GM23338 (cell line): Measurements from ENCODE around the gene MEP1A. TPM values are rescaled to one million over a fixed set of nuclear protein-coding genes. Genes with fewer than 3 reads are reported as not detected.

ENCODE experiments used
- ATAC-seq: fragments of 200-7000 bp; cut with Tn5 transposase; 3 replicates; pipeline ENCODE4 v1.9.1; 2020
- DNase-seq: peaks from one replicate; pipeline ENCODE4 v3.0.0-alpha.2; 2015; ENCODE audit warnings: low spot score
- H2AFZ ChIP-seq: fragments of 200-600 bp; sonication (generic); 2 replicates; pipeline ENCODE4 v1.8.0; 2016; ENCODE audit warnings: antibody characterized with exemption, mild to moderate bottlenecking, moderate library complexity
- H3F3A ChIP-seq: fragments of 200-600 bp; sonication (generic); replicated peaks from 2 replicates; pipeline ENCODE4 v1.8.0; 2017; ENCODE audit warnings: antibody characterized with exemption, mixed run types, low read depth
- H3K27ac ChIP-seq: fragments of 200-600 bp; sonication (generic); 2 replicates; pipeline ENCODE4 v1.6.1; 2016; ENCODE audit warnings: low read depth
- H3K27me3 ChIP-seq: fragments of 200-600 bp; sonication (generic); 2 replicates; pipeline ENCODE4 v1.8.0; 2016; ENCODE audit warnings: mild to moderate bottlenecking, mixed run types, moderate library complexity; ENCODE audit not compliant: insufficient read depth
- H3K36me3 ChIP-seq: fragments of 200-600 bp; sonication (generic); 2 replicates; pipeline ENCODE4 v1.8.0; 2016; ENCODE audit warnings: mild to moderate bottlenecking; ENCODE audit not compliant: insufficient read depth
- H3K4me1 ChIP-seq: fragments of 200-600 bp; sonication (generic); 2 replicates; pipeline ENCODE4 v1.8.0; 2016; ENCODE audit warnings: mild to moderate bottlenecking, moderate library complexity; ENCODE audit not compliant: insufficient read depth
- H3K4me2 ChIP-seq: fragments of 200-600 bp; sonication (generic); 2 replicates; pipeline ENCODE4 v1.7.1; 2017; ENCODE audit warnings: mixed run types
- H3K4me3 ChIP-seq: fragments of 200-600 bp; sonication (generic); 2 replicates; pipeline ENCODE4 v1.6.1; 2016; ENCODE audit warnings: mixed run types
- H3K79me2 ChIP-seq: fragments of 200-600 bp; sonication (generic); replicated peaks from 2 replicates; pipeline ENCODE4 v1.8.0; 2017; ENCODE audit warnings: mild to moderate bottlenecking; ENCODE audit not compliant: insufficient read depth
- H3K9me2 ChIP-seq: fragments of 200-600 bp; sonication (generic); 2 replicates; pipeline ENCODE4 v1.8.0; 2017; ENCODE audit not compliant: insufficient read depth
- H4K20me1 ChIP-seq: fragments of 200-600 bp; sonication (generic); replicated peaks from 2 replicates; pipeline ENCODE4 v1.8.0; 2017; ENCODE audit warnings: mild to moderate bottlenecking; ENCODE audit not compliant: insufficient read depth
- H3K27ac Mint-ChIP-seq: 2 replicates; pipeline ENCODE4 v1.8.0; 2020; ENCODE audit warnings: inconsistent platforms, mild to moderate bottlenecking, moderate library complexity, mixed read lengths
- H3K27me3 Mint-ChIP-seq: 3 replicates; pipeline ENCODE4 v1.8.0; 2022; ENCODE audit warnings: low read depth, mild to moderate bottlenecking, moderate library complexity, mixed read lengths, inconsistent platforms; ENCODE audit not compliant: insufficient read depth, poor library complexity
- H3K36me3 Mint-ChIP-seq: 3 replicates; pipeline ENCODE4 v1.8.0; 2021; ENCODE audit warnings: low read depth, mild to moderate bottlenecking, inconsistent platforms, moderate library complexity, mixed read lengths
- H3K4me1 Mint-ChIP-seq: 3 replicates; pipeline ENCODE4 v1.8.0; 2020; ENCODE audit warnings: mild to moderate bottlenecking, inconsistent platforms, mixed read lengths
- H3K4me3 Mint-ChIP-seq: 3 replicates; pipeline ENCODE4 v1.8.0; 2021; ENCODE audit warnings: moderate library complexity, mild to moderate bottlenecking, inconsistent platforms, mixed read lengths
- H3K9me3 Mint-ChIP-seq: 3 replicates; pipeline ENCODE4 v1.8.0; 2020; ENCODE audit warnings: moderate library complexity, mild to moderate bottlenecking, inconsistent platforms, mixed read lengths
- CREB1 ChIP-seq: fragments of 250-450 bp; sonication (Bioruptor Pico); IDR thresholded peaks from 2 replicates; pipeline ENCODE4 v1.5.0; 2020; ENCODE audit warnings: low read depth, mild to moderate bottlenecking, moderate library complexity
- EZH2 ChIP-seq: fragments of 200-600 bp; sonication (generic); IDR thresholded peaks from one replicate; pipeline ENCODE4 v1.8.0; 2017; ENCODE audit warnings: antibody characterized with exemption, mild to moderate bottlenecking, low read depth; ENCODE audit not compliant: unreplicated experiment
- EZH2phosphoT487 ChIP-seq: fragments of 200-600 bp; sonication (generic); IDR thresholded peaks from one replicate; pipeline ENCODE4 v1.8.1; 2018; ENCODE audit warnings: antibody characterized with exemption; ENCODE audit not compliant: unreplicated experiment
- JUNB ChIP-seq: IDR thresholded peaks from one replicate; pipeline ENCODE4 v1.6.1; 2016; ENCODE audit warnings: antibody characterized with exemption; ENCODE audit not compliant: unreplicated experiment
- NANOG ChIP-seq: IDR thresholded peaks from 2 replicates; pipeline ENCODE4 v1.6.1; 2016; ENCODE audit warnings: antibody characterized with exemption, borderline replicate concordance
- POLR2AphosphoS5 ChIP-seq: IDR thresholded peaks from 2 replicates; pipeline ENCODE4 v1.6.1; 2016; ENCODE audit warnings: antibody characterized with exemption, low read depth
- STAT1 ChIP-seq: IDR thresholded peaks from one replicate; pipeline ENCODE4 v1.6.1; 2016; ENCODE audit warnings: antibody characterized with exemption; ENCODE audit not compliant: unreplicated experiment
- ZNF114 ChIP-seq: fragments of 250-450 bp; sonication (Bioruptor Pico); IDR thresholded peaks from 2 replicates; pipeline ENCODE4 v1.5.0; 2020; ENCODE audit warnings: mild to moderate bottlenecking, moderate library complexity
- ZNF331 ChIP-seq: fragments of 250-450 bp; sonication (Bioruptor Pico); IDR thresholded peaks from 2 replicates; pipeline ENCODE4 v1.5.0; 2020; ENCODE audit warnings: low read depth, mild to moderate bottlenecking, moderate library complexity
- ZNF462 ChIP-seq: fragments of 250-450 bp; sonication (Bioruptor Pico); IDR thresholded peaks from 2 replicates; pipeline ENCODE4 v1.5.0; 2020; ENCODE audit warnings: mild to moderate bottlenecking, moderate library complexity
- polyA plus RNA-seq: library from polyadenylated mRNA; unstranded; fragments of >200 nt; fragmentation: Nextera tagmentation; extraction: Ambion mirVana; gene quantifications from 2 replicates; pipeline ENCODE4 v1.2.1, GENCODE V29; 2016
- total RNA-seq: library from RNA; depleted of rRNA; stranded (reverse); fragments of >200 nt; shearing (Covaris generic); gene quantifications from 2 replicates; pipeline ENCODE4 v1.2.3, GENCODE V29; 2014
- TF ChIP-seq, protein P1 (sequence below): IDR thresholded peaks from 2 replicates; pipeline ENCODE4 v1.6.1; 2016; ENCODE audit warnings: antibody characterized with exemption
- TF ChIP-seq, protein P2 (sequence below): IDR thresholded peaks from one replicate; pipeline ENCODE4 v1.6.1; 2018; ENCODE audit warnings: antibody characterized with exemption; ENCODE audit not compliant: unreplicated experiment
- TF ChIP-seq, protein P3 (sequence below), 2 experiments: fragments of 200-600 bp in 1 of 2; sonication (generic) in 1 of 2; conservative IDR thresholded peaks; 2 replicates each; pipeline versions ENCODE4 v1.5.1 to v1.6.1; 2016 to 2017; ENCODE audit warnings: antibody characterized with exemption in 2 of 2, low read depth in 2 of 2, mild to moderate bottlenecking in 2 of 2, moderate library complexity in 1 of 2

The MEP1A gene
- total and polyA plus RNA-seq, 2 experiments from 2014 or later, result not detected

GRCh38 chr6:46758960-46759753 is 34.0 kb upstream of the MEP1A start:
- Histone ChIP-seq H3K9me2 (no peaks in the 10 kb centered on the region), H3K4me2 (no peak overlapping the region), H3F3A (no peaks in the 10 kb centered on the region), H3K4me3 (no peak overlapping the region), H3K4me1 (peaks cover 6% of the 10 kb centered on the region; the same call in 1 of the 2 replicates), H3K27me3 (no peaks in the 10 kb centered on the region), H3K79me2 (no peaks in the 10 kb centered on the region), H4K20me1 (no peaks in the 10 kb centered on the region), H3K27ac (no peak overlapping the region), H2AFZ (no peak overlapping the region), H3K36me3 (no peaks in the 10 kb centered on the region)
- no peaks in the 10 kb centered on the region for H3K4me1 Mint-ChIP-seq
- H3K27me3 Mint-ChIP-seq, result peaks cover 2% of the 10 kb centered on the region
- no peaks in the 10 kb centered on the region; the same call in 2 of the 3 replicates for H3K9me3 Mint-ChIP-seq
- no peak for DNase-seq
- H3K27ac Mint-ChIP-seq, result no peak overlapping the region
- TF ChIP-seq, protein P1, sequence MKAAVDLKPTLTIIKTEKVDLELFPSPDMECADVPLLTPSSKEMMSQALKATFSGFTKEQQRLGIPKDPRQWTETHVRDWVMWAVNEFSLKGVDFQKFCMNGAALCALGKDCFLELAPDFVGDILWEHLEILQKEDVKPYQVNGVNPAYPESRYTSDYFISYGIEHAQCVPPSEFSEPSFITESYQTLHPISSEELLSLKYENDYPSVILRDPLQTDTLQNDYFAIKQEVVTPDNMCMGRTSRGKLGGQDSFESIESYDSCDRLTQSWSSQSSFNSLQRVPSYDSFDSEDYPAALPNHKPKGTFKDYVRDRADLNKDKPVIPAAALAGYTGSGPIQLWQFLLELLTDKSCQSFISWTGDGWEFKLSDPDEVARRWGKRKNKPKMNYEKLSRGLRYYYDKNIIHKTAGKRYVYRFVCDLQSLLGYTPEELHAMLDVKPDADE, result no peak
- TF ChIP-seq EZH2phosphoT487 (no peak), EZH2 (no peak), STAT1 (no peak), CREB1 (no peak), NANOG (no peak), ZNF462 (CRISPR knock-in tag) (no peak), ZNF114 (CRISPR knock-in tag) (no peak), POLR2AphosphoS5 (no peak), ZNF331 (CRISPR knock-in tag) (no peak), JUNB (no peak)
- TF ChIP-seq, protein P2, sequence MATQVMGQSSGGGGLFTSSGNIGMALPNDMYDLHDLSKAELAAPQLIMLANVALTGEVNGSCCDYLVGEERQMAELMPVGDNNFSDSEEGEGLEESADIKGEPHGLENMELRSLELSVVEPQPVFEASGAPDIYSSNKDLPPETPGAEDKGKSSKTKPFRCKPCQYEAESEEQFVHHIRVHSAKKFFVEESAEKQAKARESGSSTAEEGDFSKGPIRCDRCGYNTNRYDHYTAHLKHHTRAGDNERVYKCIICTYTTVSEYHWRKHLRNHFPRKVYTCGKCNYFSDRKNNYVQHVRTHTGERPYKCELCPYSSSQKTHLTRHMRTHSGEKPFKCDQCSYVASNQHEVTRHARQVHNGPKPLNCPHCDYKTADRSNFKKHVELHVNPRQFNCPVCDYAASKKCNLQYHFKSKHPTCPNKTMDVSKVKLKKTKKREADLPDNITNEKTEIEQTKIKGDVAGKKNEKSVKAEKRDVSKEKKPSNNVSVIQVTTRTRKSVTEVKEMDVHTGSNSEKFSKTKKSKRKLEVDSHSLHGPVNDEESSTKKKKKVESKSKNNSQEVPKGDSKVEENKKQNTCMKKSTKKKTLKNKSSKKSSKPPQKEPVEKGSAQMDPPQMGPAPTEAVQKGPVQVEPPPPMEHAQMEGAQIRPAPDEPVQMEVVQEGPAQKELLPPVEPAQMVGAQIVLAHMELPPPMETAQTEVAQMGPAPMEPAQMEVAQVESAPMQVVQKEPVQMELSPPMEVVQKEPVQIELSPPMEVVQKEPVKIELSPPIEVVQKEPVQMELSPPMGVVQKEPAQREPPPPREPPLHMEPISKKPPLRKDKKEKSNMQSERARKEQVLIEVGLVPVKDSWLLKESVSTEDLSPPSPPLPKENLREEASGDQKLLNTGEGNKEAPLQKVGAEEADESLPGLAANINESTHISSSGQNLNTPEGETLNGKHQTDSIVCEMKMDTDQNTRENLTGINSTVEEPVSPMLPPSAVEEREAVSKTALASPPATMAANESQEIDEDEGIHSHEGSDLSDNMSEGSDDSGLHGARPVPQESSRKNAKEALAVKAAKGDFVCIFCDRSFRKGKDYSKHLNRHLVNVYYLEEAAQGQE, result no peak
- TF ChIP-seq, protein P3, sequence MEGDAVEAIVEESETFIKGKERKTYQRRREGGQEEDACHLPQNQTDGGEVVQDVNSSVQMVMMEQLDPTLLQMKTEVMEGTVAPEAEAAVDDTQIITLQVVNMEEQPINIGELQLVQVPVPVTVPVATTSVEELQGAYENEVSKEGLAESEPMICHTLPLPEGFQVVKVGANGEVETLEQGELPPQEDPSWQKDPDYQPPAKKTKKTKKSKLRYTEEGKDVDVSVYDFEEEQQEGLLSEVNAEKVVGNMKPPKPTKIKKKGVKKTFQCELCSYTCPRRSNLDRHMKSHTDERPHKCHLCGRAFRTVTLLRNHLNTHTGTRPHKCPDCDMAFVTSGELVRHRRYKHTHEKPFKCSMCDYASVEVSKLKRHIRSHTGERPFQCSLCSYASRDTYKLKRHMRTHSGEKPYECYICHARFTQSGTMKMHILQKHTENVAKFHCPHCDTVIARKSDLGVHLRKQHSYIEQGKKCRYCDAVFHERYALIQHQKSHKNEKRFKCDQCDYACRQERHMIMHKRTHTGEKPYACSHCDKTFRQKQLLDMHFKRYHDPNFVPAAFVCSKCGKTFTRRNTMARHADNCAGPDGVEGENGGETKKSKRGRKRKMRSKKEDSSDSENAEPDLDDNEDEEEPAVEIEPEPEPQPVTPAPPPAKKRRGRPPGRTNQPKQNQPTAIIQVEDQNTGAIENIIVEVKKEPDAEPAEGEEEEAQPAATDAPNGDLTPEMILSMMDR (conservative IDR thresholded peaks at IDR 0.05; ENCODE audit: low read depth in 2 of 2), result no peak
- H3K4me3 Mint-ChIP-seq, result no peak overlapping the region
- H3K36me3 Mint-ChIP-seq, result no peaks in the 10 kb centered on the region
- no peak for ATAC-seq
